Stimulated activated CD4-positive, alpha-beta T cell treated with anti-CD3 and anti-CD28 coated beads, TNF-alpha, amount 100 ng/mL, for 24 hours (primary cell): ENCODE results near the gene CCR5.
A peak's percentile ranks its signal among the peaks of the same experiment; 100 is the strongest.

ENCODE experiments used
- DNase-seq, 3 experiments: peaks; one replicate each; pipeline ENCODE4 v3.0.0-alpha.2; 2020; ENCODE audit warnings: low read depth in 3 of 3

Gene CCR5

DNA sequence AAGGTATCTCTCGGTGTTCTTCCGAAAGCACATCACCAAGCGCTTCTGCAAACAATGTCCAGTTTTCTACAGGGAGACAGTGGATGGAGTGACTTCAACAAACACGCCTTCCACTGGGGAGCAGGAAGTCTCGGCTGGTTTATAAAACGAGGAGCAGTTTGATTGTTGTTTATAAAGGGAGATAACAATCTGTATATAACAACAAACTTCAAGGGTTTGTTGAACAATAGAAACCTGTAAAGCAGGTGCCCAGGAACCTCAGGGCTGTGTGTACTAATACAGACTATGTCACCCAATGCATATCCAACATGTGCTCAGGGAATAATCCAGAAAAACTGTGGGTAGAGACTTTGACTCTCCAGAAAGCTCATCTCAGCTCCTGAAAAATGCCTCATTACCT lies 12.3 kb upstream of the CCR5 start:
- no peak for DNase-seq

DNA sequence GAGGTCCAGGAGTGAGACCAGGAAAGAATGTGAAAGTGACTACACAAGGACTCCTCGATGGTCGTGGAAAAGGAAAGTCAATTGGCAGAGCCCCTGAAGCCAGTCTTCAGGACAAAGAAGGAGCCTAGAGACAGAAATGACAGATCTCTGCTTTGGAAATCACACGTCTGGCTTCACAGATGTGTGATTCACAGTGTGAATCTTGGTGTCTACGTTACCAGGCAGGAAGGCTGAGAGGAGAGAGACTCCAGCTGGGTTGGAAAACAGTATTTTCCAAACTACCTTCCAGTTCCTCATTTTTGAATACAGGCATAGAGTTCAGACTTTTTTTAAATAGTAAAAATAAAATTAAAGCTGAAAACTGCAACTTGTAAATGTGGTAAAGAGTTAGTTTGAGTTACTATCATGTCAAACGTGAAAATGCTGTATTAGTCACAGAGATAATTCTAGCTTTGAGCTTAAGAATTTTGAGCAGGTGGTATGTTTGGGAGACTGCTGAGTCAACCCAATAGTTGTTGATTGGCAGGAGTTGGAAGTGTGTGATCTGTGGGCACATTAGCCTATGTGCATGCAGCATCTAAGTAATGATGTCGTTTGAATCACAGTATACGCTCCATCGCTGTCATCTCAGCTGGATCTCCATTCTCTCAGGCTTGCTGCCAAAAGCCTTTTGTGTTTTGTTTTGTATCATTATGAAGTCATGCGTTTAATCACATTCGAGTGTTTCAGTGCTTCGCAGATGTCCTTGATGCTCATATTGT lies 10.8 kb upstream of the CCR5 start:
- DNase-seq = no peak

DNA sequence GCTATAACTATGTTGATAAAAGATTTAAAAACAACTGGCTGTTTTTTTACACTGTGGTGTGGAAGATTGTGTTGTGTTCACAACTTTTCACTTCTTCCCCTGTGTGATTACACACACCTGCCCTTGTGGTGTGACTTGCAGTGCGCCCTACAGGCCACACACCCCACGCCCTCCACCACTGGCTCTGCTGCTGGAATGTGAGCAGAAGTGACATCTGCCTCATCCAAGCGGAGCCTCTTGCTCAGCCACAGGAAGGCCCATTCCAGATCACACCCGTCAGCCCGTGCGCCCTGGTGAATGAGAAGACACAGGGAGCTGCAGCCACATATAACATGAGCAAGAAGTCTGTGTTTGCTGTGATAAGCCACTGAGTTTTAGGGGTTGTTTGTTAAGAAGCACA lies 9.8 kb upstream of the CCR5 start:
- no peak for DNase-seq

DNA sequence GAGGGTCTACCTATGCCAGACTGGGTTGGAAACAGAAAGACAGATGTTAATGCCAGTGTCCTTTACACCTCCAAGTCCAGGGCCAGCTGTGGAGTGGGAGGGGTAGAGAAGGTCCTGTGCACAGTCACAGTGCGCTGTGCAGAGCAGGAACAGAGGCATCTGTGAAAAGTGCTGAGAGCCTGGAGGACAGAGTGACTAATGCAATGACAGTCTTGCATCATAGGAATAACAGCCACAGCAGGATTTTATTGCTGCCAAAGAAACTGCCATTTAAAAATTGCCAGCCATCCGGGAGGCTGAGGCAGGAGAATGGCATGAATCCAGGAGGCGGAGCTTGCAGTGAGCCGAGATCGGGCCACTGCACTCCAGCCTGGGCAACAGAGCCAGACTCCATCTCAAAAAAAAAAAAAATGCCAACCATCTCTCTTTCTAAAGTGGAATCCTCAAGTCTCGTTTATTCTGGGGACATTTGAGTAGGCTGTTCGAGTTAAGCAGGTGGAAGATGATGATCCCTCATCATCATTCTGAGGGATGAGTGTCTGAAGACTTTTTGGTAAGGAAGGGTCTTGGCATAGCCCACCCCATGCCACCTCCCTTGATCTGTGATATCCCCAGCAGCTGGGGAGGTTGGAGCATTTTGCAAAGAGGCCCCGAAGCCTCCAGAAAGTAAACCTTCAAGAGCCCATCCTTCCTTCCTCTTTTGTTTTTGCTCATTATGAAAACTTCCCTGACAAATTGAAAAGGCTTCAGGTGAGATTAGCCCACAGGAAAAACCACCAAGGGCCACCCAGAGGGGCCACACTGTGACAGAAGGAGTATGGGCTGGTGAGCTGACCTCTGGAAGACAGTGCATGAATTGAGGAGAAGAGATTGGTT lies 9.1 kb upstream of the CCR5 start:
- no peak for DNase-seq

DNA sequence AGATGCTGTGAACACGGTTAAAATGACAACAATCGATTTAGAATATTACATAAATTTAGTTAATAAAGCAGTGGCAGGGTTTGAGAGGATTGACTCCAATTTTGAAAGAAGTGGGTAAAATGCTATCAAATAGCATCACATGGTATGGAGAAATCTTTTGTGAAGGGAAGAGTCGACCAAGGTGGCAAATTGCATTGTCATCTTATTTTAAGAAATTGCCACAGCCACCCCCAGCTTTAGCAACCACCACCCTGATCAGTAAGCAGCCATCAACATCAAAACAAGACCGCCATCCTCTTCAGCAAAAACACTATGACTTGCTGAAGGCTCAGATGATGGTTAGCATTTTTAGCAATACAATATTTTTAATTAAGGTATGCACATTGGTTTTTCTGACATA lies 5.7 kb upstream of the CCR5 start:
- DNase-seq = no peak

DNA sequence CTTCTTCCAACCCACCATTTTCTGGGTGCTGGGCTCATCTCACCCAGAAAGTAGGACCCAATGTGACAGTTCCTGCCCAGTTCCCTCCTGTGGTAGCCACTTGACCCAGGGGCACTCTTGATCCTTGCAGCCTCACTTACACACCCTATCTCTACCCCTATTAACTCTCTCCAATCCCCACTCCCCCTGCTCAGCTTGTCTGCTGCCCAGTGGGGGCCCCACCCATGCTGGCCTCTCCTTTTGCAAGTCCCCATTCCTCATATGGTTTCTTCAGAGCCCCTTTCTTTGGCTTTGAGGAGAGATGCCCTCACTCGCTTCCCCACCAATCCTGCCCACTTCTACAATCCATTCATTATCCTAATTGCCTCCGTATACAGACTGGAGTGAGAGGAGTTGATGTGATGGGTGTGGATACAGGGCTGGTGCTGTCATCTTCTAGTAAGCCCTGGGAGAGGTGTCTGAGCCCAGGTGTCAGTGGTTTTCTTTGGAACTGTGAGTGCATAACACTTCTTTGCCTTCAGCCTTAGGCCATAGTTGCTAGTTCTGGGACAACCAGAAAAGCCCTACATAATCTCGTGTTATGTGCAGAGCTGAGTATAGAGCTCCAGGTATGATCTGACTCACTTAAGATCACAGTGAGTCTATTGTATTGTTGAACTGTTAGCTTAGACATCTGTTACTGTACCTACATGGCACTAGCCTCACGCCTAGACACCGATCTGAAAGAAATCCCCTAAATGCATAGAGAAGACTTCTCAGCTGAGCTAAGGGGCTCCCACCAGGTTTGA lies 4.8 kb upstream of the CCR5 start:
- no peak for DNase-seq

DNA sequence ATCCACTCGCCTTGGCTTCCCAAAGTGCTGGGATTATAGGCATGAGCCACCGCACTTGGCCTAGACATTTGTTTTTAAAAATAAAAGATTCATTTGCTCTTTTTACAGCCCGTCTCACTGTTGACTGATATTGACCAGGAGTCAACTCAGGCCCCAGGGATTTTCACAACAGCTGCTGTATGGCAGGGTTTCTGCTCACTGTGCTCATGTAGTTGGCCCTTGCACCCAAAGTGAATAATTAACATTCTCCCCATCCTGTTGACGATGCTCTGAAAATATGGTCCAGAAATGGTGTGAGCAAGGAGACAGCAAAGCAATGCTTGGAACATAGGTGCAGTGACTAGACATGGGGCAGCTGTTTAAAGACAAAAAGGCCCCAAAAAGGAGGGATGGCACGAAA lies 2.9 kb upstream of the CCR5 start:
- no peak for DNase-seq

DNA sequence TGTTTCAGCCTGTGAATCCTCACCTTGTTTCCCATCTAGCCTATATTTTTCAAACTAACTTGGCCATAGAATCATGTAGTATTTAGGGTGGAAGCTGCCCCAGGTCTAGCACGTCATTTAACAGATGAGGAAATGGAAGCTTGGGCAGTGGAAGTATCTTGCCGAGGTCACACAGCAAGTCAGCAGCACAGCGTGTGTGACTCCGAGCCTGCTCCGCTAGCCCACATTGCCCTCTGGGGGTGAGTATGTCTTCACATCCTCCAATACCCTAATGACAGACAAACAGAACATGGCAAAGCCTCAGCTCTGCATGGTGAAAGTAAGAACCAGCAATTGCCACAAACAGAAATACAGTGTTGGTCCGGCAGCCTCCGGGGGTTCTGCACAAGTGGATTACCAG lies 2.2 kb upstream of the CCR5 start:
- DNase-seq = peak in 1 of 3 experiments; percentile 54

DNA sequence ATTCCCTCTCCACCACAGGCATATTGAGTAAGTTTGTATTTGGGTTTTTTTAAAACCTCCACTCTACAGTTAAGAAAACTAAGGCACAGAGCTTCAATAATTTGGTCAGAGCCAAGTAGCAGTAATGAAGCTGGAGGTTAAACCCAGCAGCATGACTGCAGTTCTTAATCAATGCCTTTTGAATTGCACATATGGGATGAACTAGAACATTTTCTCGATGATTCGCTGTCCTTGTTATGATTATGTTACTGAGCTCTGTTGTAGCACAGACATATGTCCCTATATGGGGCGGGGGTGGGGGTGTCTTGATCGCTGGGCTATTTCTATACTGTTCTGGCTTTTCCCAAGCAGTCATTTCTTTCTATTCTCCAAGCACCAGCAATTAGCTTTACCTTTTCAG lies 1.6 kb upstream of the CCR5 start:
- DNase-seq = no peak

DNA sequence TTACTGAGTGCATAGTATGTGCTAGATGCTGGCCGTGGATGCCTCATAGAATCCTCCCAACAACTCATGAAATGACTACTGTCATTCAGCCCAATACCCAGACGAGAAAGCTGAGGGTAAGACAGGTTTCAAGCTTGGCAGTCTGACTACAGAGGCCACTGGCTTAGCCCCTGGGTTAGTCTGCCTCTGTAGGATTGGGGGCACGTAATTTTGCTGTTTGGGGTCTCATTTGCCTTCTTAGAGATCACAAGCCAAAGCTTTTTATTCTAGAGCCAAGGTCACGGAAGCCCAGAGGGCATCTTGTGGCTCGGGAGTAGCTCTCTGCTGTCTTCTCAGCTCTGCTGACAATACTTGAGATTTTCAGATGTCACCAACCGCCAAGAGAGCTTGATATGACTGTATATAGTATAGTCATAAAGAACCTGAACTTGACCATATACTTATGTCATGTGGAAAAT lies 1.0 kb upstream of the CCR5 start:
- peak in 1 of 3 experiments; percentile 24 for DNase-seq

DNA sequence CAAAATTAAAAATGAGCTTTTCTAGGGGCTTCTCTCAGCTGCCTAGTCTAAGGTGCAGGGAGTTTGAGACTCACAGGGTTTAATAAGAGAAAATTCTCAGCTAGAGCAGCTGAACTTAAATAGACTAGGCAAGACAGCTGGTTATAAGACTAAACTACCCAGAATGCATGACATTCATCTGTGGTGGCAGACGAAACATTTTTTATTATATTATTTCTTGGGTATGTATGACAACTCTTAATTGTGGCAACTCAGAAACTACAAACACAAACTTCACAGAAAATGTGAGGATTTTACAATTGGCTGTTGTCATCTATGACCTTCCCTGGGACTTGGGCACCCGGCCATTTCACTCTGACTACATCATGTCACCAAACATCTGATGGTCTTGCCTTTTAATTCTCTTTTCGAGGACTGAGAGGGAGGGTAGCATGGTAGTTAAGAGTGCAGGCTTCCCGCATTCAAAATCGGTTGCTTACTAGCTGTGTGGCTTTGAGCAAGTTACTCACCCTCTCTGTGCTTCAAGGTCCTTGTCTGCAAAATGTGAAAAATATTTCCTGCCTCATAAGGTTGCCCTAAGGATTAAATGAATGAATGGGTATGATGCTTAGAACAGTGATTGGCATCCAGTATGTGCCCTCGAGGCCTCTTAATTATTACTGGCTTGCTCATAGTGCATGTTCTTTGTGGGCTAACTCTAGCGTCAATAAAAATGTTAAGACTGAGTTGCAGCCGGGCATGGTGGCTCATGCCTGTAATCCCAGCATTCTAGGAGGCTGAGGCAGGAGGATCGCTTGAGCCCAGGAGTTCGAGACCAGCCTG lies 984 bp downstream of the CCR5 start:
- DNase-seq = no peak

DNA sequence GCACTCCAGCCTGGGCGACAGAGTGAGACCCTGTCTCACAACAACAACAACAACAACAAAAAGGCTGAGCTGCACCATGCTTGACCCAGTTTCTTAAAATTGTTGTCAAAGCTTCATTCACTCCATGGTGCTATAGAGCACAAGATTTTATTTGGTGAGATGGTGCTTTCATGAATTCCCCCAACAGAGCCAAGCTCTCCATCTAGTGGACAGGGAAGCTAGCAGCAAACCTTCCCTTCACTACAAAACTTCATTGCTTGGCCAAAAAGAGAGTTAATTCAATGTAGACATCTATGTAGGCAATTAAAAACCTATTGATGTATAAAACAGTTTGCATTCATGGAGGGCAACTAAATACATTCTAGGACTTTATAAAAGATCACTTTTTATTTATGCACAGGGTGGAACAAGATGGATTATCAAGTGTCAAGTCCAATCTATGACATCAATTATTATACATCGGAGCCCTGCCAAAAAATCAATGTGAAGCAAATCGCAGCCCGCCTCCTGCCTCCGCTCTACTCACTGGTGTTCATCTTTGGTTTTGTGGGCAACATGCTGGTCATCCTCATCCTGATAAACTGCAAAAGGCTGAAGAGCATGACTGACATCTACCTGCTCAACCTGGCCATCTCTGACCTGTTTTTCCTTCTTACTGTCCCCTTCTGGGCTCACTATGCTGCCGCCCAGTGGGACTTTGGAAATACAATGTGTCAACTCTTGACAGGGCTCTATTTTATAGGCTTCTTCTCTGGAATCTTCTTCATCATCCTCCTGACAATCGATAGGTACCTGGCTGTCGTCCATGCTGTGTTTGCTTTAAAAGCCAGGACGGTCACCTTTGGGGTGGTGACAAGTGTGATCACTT lies 2.0 kb downstream of the CCR5 start:
- no peak for DNase-seq

DNA sequence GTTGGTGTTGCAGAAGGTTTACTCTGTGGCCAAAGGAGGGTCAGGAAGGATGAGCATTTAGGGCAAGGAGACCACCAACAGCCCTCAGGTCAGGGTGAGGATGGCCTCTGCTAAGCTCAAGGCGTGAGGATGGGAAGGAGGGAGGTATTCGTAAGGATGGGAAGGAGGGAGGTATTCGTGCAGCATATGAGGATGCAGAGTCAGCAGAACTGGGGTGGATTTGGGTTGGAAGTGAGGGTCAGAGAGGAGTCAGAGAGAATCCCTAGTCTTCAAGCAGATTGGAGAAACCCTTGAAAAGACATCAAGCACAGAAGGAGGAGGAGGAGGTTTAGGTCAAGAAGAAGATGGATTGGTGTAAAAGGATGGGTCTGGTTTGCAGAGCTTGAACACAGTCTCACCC lies 4.0 kb downstream of the CCR5 start:
- DNase-seq = no peak

DNA sequence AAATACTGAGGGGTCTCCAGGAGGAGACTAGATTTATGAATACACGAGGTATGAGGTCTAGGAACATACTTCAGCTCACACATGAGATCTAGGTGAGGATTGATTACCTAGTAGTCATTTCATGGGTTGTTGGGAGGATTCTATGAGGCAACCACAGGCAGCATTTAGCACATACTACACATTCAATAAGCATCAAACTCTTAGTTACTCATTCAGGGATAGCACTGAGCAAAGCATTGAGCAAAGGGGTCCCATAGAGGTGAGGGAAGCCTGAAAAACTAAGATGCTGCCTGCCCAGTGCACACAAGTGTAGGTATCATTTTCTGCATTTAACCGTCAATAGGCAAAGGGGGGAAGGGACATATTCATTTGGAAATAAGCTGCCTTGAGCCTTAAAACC lies 4.5 kb downstream of the CCR5 start:
- no peak for DNase-seq

DNA sequence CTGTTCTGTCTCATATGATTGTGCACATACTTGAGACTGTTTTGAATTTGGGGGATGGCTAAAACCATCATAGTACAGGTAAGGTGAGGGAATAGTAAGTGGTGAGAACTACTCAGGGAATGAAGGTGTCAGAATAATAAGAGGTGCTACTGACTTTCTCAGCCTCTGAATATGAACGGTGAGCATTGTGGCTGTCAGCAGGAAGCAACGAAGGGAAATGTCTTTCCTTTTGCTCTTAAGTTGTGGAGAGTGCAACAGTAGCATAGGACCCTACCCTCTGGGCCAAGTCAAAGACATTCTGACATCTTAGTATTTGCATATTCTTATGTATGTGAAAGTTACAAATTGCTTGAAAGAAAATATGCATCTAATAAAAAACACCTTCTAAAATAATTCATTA lies 5.1 kb downstream of the CCR5 start:
- DNase-seq = no peak

DNA sequence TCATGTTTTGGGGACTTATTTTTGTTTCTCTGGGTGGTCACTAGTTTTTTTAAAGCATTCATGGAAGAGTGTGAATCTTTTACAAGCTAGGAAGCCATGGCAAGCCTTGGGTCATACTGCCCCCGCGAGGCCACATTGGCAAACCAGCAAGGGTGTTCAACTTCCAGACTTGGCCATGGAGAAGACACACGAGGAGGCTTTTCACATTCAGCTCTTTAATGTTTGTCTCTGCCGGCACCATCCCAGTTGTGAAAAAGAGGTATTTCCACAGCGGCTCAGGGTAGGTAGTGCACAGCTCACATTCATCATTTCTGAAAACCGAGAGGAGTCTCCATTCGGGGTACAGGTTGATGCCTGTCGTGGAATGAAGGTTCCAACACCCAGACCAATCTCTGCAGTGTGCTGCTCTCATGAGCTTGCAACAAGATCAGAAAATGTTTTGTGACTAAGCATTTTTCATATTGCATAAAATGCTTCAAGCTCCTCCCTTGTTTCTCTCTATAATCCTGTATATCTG lies 7.7 kb downstream of the CCR5 start:
- peak in 2 of 3 experiments; percentile 26 to 68 for DNase-seq

DNA sequence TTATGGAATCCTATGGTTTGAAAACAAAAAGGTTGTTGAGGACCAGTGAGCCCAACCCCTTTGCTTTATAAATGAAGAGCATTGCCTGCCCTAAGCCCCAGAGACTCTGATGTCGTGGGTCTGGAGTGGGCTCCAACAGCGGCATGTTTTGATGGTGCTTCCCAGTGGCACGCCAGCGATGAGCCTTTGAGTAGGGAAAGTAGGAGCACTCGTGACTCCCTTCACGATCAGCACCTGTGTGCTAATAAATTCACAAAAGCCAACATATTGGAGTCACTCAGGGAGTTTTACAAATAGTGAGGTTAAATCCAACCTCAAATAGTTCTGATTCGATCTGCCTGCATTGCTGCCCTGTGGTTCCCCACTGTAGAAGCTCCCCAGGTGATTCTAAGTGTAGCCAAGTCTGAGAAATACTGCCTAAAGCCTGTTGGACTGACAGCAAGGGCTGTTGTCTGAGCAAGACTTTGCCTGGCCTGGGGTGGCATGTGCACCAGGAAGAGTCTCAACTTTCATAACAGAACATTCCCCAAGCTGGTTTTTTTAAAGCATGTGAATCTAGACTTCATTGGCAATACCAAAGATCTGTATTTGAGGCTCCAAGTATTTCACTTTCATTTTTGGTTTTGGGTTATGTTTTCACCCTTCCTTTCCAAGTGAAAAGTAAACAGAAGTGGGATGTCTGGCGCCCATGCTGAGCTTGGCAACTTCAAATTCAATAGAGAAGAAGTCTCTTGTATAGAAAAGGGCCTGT lies 9.9 kb downstream of the CCR5 start:
- no peak for DNase-seq

DNA sequence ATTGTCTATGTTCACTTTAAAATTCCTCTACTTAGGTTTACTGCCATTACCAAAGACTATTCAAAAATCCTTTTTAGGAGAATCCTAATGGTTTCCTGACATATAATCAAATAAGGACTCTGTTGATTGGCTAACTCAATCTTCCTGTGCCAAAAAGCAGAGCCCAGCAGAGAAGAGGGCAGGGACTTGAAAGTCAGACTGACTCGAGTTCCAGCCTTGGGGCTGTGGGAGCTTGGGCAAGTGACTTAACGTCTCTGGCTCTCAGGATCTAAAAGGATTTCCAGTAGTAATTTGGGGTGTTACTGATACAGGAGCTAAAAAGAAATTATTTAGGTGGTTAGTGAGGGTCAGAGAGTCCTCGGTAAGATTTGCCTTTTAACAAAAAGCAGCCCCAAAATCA lies 10.9 kb downstream of the CCR5 start:
- DNase-seq = no peak

DNA sequence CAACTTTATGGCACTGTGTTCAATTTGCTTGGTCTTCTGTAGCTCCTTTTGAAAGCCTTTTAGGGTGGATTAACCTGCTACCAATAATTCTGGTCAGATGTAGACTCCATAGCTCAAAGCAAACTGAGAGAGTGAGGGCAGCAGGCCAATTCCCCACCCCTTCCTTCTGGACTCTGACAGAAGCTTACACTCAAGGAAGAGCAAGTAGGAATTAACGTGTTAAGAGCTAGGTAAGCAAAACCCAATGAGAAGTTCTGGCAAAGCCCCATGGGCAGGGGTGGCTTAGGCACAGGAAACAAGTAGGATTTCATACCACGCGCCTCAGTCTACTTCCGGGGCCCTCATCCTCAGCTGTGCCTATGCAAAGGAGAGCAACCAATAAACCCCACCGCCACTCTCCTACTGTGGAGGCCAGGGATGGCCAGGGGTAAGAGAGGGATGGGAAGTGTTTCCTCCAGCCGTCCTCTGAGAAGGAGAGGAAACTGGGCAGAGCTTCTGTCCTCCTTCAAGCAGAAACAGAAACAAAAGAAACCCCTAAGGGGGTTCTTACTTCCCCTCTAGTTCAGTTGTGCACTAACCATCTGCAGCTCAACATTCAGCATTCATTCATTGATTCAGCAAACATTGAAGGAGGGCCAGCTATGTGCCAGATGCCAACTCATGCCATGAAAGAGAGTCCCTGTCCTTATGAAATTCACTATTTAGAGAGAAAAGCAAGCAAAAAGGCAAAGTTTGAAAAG lies 12.6 kb downstream of the CCR5 start:
- no peak for DNase-seq
